ENCODE measurements around the gene DLGAP4. TPM values are rescaled to one million over a fixed set of nuclear protein-coding genes. Genes with fewer than 3 reads are reported as not detected.

Gene DLGAP4
- total and polyA plus RNA-seq, 2 of the 13 experiments (the other 11 are each of a cell fraction or from before 2014, with no cell fraction given): 15.2 to 26.7 TPM

GRCh38 chr20:36543184-36544133, 237.3 kb downstream of the DLGAP4 start (continued):
- TF ChIP-seq ZBTB46 (CRISPR knock-in tag; IDR thresholded peaks at IDR 0.05; ENCODE audit: borderline replicate concordance) (0 out of 2 replicates have a peak, but pooled peaks have one; percentile 48), ZNF337 (CRISPR knock-in tag; IDR thresholded peaks at IDR 0.05; ENCODE audit: borderline replicate concordance, low read depth) (no peak), SP4 (CRISPR knock-in tag; IDR thresholded peaks at IDR 0.05) (0 out of 2 replicates have a peak, but pooled peaks have one; percentile 43), KLF13 (CRISPR knock-in tag; IDR thresholded peaks at IDR 0.05) (no peak), SMARCE1 (IDR thresholded peaks at IDR 0.05; ENCODE audit: borderline replicate concordance) (no peak), ZNF891 (CRISPR knock-in tag; IDR thresholded peaks at IDR 0.05) (peak; percentile 57; the same call in 1 of the 2 replicates), SMYD3 (CRISPR knock-in tag; IDR thresholded peaks at IDR 0.05) (no peak), ASH2L (IDR thresholded peaks at IDR 0.05; ENCODE audit: insufficient read length, low read depth, low read length) (no peak), EED (CRISPR knock-in tag; IDR thresholded peaks at IDR 0.05) (peak; percentile 66; the same call in 1 of the 2 replicates), LBX2 (CRISPR knock-in tag; IDR thresholded peaks at IDR 0.05; ENCODE audit: borderline replicate concordance) (0 out of 2 replicates have a peak, but pooled peaks have one; percentile 18), ZNF20 (CRISPR knock-in tag; IDR thresholded peaks at IDR 0.05) (no peak), ZBTB34 (CRISPR knock-in tag; IDR thresholded peaks at IDR 0.05) (no peak; the same call in 1 of the 2 replicates), FOXP4 (CRISPR knock-in tag; IDR thresholded peaks at IDR 0.05) (no peak), ZNF639 (CRISPR knock-in tag; conservative IDR thresholded peaks at IDR 0.05) (no peak), RBAK (CRISPR knock-in tag; IDR thresholded peaks at IDR 0.05) (no peak), ATF7-NPFF (CRISPR knock-in tag; IDR thresholded peaks at IDR 0.05; ENCODE audit: low read depth) (no peak), CBX2 (IDR thresholded peaks at IDR 0.05; ENCODE audit: low read depth, low read length) (no peak), CBX2 (CRISPR knock-in tag; IDR thresholded peaks at IDR 0.05; ENCODE audit: low read depth) (no peak), GZF1 (CRISPR knock-in tag; IDR thresholded peaks at IDR 0.05) (no peak), ZNF570 (CRISPR knock-in tag; IDR thresholded peaks at IDR 0.05; ENCODE audit: borderline replicate concordance) (no peak)

All from HepG2 (cell line).